CD4-positive, alpha-beta T cell treated with Interleukin-21 for 1 hour (primary cell): ENCODE measurements around the gene PCYT2.
A peak's percentile ranks its signal among the peaks of the same experiment; 100 is the strongest.

Experiments used
- DNase-seq: peaks from one replicate; pipeline ENCODE4 v3.0.0-alpha.2; 2020

PCYT2 gene

DNA sequence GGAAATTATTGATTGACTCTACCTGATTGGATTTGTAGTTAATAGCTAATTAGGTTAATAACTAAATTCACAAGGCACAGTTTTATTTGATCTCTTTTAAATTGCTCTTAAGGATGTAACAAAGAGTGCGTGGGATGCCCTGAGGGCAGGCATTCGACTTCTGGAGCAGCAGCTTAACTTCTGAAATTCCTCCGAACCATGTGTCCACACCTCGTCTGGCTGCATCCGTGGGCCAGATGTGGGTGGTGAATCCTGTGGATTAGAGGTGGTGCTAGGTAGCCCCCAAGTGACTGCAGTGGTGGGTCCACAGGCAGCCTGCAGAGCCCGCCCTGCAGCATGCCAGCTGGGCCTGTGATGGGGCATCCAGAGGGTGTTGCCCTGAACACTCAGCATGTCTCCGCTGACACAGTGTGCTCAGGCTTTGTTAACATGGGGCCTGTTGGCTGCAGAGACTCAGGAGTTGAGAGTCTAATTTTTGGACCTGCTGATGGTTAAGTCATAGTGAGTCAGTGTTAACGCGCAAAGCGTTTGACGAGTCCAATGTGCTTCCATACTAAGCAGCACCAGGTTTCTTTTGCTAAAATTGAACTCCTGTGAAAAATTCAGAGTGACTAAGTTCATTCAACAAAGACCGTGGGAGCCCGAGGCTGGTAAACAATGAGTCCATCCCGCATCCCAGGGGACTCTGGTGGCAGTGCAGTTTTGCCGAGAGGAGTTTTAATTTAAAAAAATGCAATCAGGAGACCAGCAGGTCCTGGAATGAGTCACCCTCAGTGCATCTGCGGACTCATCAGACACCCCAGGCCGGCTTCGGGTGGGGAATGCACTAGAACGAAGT is 13.0 kb downstream of the PCYT2 start:
- no peak for DNase-seq

GRCh38 chr17:81895400-81895799 is 15.8 kb downstream of the PCYT2 start:
- no peak for DNase-seq

GRCh38 chr17:81891303-81891552 is 20.0 kb downstream of the PCYT2 start:
- DNase-seq: no peak

DNA sequence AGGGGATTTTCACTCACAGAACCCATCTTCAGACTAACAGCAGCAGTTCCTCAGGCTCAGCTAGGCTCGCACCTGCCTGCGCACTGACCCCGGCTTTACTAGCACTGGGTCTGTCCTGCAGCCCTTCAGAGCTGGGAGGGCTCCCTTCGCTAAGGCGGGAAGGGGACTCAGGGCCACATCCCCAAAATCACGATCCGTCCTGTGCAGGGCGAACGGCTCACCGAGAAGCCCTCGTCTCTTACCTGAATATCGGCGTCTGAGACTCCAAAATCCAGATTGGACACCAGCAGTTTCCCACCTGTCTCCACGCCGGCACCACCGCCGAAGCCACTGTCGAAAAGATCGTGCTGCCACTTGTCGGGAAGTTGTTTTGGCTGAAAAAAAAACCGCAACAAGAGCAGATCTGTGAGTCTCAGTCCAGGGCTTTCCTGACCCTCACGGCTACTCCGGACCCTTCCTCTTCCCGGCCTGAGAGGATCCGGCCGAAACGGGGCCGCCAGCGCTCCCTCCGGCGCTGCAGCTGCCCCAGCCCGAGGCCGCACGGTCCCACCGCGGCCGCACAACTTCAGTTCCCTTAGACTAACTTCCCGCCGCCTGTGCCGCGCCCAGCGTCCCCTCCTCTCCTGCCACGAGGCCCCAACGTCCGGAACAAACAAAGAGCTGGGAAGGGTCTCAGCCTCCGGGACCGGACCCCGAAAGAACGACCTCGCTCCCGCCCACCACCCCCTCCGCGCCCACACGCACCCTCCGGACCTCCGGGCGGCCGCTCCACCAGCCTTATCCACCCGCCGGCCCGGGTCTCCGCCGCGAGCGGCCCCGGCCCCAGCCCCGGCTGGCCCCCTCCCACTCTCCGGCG is 20.5 kb downstream of the PCYT2 start:
- DNase-seq: no peak

DNA sequence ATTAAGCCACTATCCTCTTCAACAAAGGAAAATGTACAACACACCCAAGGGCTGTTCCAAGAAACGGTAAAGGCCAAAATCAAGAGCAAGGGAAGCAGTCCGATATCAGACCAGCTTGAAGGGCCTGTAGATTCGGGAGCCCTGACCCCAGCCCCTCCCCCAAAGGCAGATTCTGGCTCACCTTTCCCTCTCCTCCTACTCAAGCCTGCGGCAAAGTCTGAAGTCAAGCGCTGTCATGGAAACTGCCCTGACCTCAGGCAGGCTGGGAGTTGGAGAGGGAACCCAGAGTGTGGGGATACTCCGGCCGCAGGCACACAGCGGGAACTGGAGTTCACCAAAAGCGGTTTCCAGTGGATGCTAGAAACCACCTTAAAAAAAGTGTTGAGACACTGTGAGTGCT is 21.6 kb downstream of the PCYT2 start:
- DNase-seq: no peak

DNA sequence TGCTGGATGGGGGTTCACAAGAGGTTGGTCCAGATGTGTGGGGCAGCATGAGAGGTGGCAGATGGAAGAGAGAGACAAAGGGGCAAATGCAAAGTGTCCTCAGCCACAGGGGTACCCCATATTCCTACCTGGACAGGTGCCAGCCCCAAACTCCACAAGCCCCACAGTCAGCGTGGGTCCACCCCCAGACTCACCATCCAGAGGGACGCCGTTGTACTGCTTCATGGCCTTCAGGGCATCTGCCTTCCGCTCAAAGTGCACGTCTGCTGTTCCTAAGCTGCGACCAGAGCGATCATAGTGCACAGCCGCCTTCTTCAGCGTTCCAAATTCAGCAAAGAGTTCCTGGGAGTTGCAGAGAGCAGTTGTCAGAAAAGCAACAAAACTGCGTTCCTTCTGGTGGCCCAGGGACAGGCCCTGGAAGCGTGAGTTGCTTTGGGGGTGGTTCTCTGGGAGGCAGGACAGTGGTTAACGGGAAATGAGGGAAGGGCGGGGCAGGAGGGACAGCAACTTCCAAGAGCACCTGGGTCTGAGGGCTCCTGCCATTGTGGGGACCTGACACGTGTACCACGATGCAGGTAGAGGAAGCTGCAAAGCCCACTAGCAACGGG is 22.1 kb downstream of the PCYT2 start:
- no peak for DNase-seq

DNA sequence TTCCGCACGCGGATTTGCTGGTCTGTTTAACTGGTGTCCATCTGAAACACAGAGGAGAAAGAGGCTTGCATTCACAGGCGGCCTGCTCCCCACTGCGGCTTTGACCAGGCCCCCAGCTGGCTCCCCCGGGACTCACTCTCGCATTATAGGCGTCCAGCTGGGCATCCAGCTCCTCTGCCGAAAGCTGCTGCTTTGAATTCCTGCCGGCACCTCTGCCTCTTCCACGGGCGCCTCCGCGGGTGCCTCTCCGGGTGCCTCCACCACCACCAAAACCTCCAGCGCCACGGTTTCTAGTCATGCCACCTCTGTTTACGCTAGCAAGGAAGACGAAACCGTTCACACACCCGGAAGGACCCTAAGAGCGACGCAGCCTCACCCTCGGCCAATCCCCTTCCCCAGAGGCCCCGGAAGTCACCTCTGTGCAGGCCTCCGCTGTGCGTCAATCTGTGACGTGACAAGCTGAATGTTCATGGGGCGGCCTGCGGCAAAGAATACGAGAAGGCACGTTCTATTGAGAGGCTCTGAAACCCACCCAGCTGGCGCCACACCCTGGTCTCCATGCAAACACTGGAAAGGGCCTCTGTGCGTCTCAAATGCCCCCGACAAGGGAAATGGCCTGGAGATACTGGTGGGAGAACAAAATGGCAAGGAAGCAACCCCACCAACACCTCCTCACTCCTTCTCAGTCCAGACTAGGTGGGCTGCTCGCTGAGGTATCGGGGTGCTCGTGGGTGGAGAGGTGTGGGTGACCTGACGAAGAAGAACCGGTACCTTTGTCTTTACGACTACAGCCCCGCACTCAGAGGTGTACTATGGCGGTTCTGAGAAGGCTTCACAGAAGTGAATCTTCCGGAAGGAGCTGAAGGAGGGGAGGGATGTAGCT is 22.9 kb downstream of the PCYT2 start:
- DNase-seq: no peak

- DNase-seq: no peak
These were observed 25.2 kb downstream of the PCYT2 start for GRCh38 chr17:81885869-81886548.

DNA sequence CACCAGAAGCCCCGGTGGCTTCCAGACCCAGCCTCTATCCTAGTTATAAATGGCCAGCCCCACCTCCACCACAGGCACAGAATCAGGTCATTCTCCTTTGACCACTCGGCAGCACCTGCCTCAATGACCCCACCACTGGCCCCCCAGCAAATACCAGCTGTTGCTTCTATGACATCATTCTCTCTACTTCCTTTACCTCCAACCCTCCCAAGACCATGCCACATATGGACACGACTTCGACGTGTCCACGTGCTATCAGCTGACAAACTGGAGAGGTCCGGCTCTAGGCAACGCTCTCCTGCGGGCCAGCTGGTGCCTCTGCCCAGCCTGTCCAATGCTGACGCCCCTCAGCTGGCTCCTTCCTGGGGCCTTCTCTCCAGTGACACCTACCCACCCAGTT is 25.7 kb downstream of the PCYT2 start:
- DNase-seq: no peak

GRCh38 chr17:81884968-81885367 is 26.2 kb downstream of the PCYT2 start:
- DNase-seq: no peak

GRCh38 chr17:81884520-81884919 is 26.7 kb downstream of the PCYT2 start:
- DNase-seq: no peak

DNA sequence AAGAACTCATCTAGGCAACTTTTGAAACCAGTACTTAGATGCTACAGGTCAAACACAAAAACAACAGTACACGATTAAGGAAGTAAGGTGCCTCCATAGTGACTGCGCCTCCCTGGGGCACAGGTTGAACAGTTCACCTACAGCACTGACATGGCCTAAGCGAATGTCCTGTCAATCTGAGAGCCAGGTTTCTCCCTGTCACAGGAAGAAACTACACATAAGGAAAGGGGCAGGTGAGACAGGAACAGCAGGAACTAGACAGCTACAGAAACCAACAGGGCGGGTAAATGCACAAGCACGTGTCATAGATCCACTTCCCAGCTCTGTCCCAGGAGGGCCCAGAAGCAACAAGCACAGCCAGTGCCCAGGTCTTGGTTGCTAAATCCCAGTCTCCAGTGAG is 32.1 kb downstream of the PCYT2 start:
- no peak for DNase-seq

DNA sequence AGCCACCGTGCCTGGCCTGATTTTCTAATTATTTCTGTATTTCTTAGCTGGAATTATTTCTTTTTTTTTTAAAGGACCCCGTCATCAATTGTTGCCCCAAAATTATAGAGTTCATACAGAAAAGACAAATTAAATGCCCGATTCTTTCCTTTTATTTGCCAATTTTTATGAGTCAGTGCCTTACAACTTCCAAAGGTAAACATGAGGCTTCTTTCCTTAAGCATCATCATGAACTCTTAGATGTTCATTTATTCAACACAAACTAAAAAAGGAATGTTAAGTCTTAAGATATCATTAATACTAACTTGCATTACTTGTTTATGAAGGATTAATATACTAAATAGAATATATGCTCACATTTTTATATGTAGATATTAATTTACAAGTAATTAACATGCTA is 32.9 kb downstream of the PCYT2 start:
- no peak for DNase-seq

GRCh38 chr17:81877569-81877968 is 33.6 kb downstream of the PCYT2 start:
- no peak for DNase-seq

GRCh38 chr17:81871387-81872230 is 39.6 kb downstream of the PCYT2 start:
- DNase-seq: peak; percentile 96

DNA sequence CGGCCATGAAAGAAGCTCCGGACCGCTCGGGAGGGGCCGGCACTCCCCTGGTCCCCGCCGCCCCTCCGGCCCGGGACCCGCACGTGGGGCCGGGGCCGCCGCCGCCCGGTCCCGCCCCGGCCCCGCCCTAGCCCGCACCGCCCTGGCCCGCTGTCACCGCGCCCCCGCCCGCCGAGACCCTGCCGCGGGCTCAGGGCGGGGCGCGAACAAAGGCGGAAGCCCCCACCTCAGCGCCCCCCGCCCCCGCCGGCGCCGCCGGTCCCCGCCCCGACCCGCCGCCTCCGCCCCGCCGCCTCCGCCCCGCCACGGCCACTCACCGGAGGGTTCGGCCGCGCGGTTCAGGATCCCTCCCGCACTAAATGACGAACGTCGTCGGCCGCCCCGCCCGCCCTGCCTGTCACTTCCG is 40.2 kb downstream of the PCYT2 start, which contains the start of gene ARHGDIA:
ARHGDIA (minus strand) TSS at position 357 of the 406 bp plus-strand sequence. CDS start 1,407 bp downstream, outside the sequence.
- DNase-seq: no peak

DNA sequence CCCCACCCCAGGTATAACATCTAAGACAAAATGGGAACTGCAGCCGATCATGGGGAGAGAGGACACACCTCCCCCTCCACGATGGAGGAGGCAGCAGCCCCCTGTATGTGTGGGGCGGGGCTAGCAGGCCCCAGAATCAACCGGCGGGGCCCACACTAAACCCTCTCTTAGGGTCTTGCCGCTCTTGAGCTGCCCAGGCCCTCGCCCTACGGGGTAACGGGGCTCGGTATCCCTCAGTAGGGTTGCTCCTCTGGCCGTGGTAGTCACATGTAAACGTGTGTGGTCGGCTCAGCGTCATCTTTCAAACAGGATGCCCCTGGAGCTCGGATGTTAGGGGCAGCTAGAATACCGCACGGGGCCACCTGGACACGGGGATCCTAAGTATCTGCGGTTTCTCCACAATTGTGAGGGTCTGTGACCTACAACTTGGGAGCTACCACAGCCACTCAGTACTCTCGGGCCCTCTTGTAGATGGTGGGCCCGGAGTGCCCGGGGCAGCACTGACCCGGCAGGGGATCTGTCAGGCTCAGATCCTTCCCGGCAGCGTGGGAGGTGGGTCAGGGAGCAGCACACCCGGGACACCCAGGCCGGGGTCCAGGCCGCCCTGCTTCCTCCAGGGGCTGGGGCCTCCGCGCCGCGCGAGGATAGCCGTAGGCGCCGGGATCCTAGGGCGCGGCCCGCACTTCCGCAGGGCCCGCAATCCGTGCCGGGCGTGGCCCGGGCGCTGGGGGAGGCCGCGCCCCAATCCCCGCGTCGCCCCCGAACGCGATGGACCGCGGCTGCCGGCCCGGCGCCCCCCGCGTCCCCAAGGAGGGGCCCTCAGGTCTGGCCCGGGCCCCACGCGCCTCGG is 40.8 kb downstream of the PCYT2 start:
- peak; percentile 53 for DNase-seq

- no peak for DNase-seq
These were observed 41.7 kb downstream of the PCYT2 start for GRCh38 chr17:81869221-81870130.

DNA sequence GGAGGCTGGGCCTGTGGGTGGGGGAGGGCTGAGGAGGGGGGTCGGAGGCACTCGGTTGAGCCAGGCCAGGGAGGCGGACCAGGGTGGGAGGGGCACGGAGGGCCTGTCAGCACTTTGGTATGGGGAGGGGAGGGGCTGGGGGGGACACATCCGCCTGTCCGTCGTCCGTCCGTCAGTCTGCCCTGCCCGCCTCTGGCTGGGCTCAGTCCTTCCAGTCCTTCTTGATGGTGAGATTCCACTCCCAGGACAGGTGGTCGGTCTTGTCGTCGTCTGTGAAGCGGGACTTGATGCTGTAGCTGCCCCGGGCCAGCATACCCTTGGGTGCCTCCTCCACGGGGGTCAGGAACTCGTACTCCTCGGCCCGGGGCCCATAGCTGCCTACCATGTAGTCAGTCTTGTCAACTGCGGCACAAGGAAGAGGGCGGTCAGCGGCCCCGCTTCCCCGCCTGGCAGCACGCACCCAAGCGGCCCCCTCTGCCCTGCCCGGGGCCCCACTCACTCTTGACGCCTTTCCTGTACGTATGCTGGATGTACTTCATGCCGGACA is 42.5 kb downstream of the PCYT2 start:
- DNase-seq: no peak
